LHCN-M2 (cell line): ENCODE results near the gene PSPN. TPM values are rescaled to one million over a fixed set of nuclear protein-coding genes. Genes with fewer than 3 reads are reported as not detected.
A peak's percentile ranks its signal among the peaks of the same experiment; 100 is the strongest.

ENCODE experiments used
- DNase-seq: peaks from one replicate; pipeline ENCODE4 v3.0.0-alpha.2; 2012; ENCODE audit warnings: low read depth
- polyA plus RNA-seq: library from polyadenylated mRNA; unstranded; fragments of >200 nt; gene quantifications from one replicate; pipeline ENCODE4 v1.2.1, GENCODE V29; 2012; ENCODE audit warnings: missing spikeins
- total RNA-seq: library from RNA; depleted of rRNA; stranded (reverse); fragments of >200 nt; gene quantifications from 2 replicates; pipeline ENCODE4 v1.2.3, GENCODE V29; 2014; rRNA removed

Gene PSPN, protein sequence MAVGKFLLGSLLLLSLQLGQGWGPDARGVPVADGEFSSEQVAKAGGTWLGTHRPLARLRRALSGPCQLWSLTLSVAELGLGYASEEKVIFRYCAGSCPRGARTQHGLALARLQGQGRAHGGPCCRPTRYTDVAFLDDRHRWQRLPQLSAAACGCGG
- total RNA-seq = 0.69 and 0.90 TPM in 2 replicates
- 0.87 TPM for polyA plus RNA-seq

DNA sequence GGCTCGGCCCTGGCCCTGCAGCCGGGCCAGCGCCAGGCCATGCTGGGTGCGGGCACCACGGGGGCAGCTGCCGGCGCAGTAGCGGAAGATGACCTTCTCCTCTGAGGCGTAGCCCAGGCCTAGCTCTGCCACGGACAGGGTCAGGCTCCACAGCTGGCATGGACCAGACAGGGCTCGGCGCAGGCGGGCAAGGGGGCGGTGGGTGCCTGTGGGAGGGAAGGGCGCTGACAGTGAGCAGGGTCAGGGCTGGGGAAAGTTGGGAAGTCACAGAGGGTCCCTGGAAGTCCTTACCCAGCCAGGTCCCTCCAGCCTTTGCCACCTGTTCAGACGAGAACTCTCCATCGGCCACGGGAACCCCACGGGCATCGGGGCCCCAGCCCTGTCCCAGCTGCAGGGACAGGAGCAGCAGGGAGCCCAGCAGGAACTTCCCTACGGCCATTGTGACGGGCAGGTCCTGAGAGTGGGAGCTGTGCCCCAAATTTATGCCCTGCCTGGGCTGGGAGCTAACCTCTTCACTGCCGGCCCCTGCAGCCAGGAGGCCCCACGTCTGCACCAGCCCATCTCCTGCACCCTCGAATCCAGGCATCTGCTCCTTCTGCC, at the start of gene PSPN:
PSPN (minus strand) TSS at position 523 of the 600 bp plus-strand sequence; CDS start at position 439, 84 bp downstream.
- DNase-seq = no peak

DNA sequence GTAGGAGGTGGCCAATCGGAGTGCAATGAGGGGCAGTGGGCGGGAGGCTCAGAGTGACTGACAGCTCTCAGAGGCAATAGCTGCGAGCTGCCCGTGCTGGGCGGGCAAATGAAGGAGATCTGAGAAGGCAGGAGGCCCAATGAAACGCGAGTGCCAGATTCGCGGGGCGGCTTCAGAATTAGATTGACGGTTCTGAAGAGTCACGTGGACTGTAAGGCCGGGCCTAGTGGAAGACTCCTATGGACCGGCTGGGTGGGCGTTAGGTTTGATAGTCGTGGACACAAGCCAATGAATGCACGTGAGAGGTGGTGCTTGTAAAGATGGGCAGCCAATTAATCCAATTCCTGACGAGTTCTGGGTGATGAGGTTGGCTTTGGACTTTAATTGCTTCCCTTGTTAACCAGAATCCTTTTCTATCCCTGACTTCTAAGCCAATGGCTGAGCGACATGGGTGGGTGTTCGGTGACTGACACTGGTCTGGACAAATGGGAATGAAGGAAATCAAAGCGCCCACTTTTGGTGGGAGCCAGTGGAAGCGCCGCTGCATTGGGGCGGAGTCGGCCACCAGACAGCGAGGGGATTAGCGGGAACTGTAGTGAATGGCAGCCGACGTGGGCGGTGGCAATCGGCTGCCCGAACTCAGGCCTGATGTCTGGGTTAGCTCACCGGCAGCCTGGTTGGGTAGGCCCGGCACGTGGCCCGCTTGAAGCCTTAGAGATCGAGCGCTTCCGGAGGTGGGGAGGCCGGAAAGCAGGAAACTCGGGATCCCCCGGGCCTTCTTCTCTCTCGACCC, 49.4 kb upstream of the PSPN start:
- peak; percentile 100 for DNase-seq

DNA sequence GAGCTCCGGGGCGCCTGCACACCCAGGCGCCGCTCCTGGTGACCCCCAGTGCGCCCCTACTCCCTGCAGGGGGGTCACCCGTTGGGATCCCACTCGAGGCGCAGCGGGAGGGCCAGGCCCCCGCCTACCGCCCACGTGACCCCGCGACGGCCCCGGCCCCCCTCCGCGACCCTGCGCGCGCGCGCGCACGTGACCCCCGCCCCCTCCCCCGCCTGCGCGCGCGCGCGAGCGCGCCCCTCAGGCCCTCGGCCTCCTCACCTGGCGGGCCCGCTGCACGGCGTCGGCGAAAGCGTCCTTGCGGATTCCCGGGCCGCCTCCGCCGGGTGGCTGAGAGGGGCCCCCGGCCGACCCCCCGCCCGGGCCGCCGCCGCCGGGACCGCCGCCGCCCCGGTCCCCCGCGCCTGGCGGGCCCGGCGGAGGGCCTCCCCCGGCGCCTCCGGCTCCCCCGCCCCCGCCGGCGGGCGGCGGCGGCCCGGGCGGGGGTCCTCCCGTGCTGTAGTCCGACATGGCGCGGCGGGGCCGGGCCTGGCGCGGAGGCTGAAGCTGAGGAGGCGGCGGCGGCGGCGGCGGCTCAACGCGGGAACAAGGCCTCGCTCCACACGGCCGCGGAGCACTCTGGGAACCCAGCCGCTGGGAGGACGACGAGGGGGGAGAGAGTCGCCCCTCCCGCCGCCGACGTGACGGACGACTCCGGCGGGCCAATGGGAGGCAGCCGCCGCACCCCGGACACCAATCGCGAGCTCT, 48.6 kb upstream of the PSPN start, which contains the start of gene KHSRP:
KHSRP (minus strand) TSS at position 617 of the 744 bp plus-strand sequence; CDS start at position 507, 110 bp downstream.
- DNase-seq = no peak

DNA sequence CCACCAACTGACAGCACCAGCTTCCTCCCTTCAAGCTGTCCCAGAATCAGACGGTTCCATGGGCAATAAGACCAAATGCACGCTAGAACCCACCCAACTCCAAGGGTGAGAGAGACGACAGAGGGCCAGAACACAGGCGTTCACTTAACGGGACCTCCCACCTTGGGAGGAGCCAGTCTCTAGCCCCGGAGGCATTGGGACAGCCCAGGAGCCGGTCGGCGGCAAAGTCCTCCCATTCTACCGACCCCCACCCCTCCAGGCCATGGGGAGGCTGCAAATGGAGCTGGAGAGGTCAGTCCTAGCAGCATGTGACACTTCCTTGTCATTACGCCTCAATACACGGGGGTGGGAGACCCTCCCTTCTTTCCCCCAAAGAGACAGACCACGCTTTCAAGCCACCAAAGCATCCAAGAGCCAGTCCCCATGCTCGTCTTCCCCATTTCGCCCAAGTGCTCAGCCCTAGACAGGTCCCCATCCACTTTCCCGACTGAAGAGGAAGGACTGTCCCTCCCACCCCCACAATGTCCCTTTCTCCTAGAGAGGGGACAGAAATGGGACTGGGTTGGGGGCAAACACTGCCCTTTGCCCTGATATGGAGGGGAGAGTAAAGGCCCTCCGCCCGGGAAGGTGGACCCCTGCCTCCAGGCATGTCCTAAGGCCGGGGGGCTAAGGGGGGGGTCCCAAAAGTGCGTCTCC, 47.9 kb upstream of the PSPN start:
- peak; percentile 53 for DNase-seq

DNA sequence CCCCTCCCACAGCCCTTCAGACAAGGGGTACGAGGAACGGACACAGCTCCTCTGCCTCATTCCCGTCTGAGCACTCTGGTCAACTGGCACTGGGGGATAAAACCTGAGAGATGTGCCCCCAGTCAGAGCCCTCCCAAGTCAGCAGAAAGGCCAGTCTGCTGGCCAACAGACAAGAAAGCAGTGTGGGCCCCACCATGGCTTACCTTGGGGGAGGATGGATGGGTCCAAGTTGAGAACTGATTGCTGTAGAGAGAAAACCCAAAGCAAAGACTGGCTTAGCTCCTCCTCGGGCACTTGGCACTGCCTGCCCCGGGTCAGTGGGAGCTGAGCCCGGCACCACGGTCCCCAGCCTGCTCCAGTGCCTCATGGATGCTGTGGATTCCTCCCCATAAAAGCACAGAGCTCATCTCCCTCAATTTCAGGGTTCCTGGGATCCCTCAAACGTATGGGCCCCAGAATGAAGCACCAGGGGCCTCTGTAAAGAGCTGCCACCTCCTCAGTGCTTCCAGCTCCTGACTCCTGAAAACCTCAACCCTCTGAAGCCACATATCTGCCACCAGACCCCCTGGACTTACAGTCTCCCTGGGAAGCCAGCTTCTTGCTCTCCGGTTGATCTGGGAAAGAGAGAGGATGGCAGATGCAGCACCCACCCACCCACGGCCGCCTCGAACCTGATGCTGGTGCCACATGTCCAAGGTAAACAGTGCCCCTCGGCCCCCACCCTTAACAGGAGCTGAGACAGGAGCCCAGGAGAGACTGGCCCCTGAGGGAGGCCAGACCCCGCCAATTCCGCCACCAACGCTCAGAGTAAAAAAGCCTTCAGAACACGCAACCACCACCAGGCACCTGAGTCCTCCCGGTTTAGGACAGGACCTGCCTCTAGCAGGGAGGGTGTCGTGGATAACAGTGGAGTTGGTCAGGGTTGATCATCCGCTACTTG, 45.6 kb upstream of the PSPN start:
- no peak for DNase-seq

DNA sequence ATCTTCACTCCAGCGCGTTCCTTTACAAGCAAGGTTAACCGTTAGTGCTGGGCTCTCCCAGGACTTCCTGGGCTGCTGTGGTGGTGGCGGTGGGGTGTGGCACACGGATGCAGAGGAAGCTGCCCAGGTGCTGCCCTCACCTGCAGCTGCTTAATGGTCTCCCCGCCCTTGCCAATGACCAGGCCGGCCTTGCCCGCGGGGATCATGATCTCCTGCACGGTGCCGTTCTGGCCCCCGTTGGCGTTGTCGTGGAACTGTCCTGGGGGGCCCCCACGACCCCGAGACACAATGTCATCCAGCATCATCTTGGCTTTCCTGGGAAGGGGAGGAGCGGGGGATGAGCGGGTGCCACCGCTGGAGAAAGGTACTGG, 42.8 kb upstream of the PSPN start:
- no peak for DNase-seq

DNA sequence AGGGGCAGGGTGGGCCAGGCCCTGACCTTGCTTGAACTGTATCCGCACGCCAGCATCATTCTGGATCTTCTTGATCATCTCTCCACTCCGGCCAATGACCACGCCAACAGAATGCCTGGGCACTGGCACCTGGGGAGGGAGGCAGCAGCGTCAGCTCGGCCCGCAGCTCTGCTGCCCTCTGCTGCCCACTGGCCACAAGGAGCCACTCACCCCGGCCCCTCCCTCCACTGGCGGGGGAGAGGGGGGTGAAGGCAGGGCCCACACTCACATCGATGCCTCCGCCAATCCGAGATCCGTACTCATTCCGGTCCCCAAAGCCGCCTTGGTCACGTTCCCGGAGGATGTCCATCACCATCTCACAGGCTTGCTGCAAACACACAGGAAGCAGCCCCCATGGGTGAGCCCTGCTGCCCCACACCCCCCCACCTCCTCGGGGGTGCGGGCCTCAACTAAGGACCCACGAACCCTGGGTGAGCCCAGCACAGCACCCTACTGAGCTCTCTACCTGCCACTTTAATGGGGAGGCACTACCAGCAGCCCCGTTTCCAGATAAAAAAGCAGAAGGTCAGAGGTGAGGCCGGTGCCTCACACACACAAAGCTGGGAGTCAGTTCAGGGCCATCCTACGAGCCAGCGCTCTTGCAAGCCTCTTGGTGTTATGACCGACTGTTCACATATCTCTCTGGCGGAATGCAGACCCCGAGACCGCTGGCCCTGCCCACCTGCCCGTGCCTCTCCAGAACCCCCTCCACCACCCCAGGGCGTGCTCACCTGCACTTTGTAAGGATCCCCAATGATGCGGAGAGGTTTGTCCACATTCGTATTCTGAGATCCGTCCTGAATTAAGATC, 42.2 kb upstream of the PSPN start:
- no peak for DNase-seq

DNA sequence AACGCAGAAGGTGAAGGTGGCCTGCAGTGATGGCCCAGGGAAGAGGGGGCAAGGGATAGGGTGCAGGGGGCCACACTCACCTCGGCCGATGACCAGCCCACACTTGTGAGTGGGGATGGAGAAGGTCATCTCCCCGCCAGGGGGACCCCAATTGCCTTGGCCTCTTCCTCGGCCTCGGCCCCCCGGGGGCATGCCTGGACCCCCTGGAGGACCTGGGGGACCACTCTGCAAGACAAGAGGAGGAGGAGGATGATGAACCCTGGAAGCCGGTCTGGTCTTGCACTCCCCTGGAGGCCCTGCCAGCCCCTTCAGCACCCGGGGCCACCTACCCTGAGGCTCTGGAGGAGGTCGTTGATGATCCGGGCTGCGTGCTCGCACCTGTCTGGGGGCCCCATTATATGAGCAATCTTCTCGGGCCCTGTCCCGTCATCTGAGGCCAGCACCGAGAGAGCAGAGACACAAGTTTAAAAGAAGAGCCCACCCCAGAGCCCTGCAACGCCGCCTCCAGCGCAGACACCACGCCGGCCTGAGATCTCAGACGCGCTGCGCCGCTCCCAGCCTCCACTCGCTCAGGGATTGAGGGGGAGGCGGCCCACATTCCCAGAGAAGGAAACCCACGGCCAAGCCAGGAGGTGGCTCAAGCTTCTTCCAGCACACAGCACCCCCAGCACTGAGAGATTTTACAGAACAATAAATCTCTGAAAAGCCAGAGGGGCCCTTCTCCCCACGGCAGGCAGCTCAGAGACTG, 41.1 kb upstream of the PSPN start:
- no peak for DNase-seq

DNA sequence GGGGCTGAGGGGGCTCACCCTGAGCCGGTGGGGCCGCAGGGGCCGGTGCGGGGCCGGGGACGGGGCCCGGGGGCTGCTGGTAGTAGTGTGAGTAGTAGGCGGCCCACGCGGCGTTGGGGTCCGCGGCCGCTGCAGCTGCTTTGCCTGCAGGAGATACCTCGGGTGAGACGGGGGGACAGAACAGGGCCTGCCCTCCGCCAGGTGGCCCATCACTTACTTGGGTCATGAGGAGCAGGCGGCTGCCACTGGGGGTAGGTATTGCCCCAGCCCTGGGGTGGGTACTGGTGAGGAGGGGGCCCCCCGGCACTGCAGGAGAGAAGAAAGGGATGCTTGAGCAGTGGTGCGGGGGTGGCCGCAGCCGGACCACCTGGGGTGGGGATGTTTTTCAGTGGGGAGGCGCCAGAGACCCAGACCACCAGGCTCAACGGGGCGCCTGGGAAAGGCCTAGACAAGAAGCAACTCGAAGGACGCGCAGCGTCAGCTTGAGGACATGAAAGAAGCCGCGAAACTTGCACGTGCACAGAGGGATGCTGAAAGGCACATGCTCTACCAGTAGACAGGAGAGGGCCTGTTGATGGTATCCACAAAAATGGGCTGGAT, 40.0 kb upstream of the PSPN start:
- no peak for DNase-seq

DNA sequence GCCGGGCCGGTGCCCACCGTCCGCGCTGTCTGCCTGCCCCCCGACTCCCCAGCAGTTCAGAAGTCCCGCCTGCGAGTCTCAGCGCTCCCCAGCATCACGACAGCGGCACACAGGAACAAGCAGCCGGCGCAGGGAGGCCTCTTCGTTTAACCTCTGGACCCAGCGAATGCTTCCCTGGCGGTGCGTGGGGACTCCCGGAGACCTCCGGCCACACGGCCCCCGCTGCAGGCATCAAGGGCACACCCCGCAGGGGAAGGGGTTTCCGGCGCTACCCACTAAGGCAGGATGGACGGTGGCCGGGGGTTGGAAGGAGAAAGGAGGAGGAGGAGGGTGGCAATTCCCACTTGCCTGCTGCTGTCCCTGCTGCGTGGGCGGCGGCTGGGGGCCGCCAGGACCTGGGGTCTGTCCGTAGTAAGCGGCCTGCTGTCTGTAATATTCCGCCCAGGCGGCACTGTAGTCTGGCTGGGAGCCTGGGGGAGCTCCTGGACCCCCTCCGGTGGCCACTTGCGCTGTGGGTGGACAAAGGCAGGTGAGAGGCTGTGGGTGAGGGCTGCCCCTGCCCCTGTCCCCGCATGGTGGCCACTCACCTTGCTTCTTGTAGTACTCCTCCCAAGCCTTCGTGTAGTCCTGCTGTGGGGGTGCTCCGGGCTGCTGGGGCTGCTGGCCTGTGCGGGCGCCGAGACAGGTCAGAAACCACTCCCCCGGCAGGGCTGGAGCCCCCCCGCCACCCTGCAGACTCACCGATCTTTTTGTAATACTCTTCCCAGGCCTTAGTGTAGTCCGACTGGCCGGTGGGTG, 39.3 kb upstream of the PSPN start:
- no peak for DNase-seq

DNA sequence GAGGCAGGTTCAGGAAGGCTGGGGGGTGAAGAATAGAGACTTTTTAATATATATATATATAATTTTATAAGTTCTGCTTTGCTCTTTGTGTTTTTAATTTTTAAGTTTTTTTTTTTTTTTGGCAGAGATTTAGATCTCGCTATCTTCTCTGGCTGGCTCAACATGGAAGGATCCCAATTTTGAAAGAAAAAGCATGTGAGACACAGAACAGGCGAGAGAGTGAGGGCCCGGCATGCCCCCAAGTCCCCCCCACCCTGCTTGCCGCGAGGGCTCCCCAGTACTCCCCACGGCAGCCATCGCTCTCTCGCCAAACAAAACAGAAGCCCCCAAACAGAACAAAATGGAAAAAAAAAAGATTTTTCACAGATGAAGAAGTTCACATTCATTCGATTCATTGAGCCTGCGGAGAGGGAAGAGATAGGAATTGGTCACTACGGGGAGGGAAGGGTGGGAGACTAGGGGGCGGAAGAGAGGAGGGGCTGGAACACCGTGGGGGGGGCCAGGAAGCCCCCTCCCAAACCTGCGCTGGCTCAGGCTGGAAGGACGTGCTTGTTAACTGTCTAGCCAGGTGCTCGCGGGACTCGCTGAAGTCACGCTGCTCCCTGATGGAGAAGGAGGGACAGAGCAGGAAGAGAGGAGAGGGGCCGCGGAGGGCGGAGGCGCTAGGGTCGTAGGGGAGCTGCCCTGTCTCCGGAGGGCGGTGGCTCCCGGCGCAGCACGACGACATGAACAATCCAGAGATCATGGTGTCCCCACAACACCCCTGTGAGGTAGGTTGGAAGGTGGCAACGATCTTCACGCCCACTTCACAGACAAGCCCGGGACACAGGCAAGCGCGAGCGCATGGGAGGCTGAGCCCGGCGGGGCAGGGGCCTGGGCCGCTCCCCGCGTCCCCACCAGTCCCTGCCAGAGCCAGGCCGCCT, 38.2 kb upstream of the PSPN start:
- no peak for DNase-seq

DNA sequence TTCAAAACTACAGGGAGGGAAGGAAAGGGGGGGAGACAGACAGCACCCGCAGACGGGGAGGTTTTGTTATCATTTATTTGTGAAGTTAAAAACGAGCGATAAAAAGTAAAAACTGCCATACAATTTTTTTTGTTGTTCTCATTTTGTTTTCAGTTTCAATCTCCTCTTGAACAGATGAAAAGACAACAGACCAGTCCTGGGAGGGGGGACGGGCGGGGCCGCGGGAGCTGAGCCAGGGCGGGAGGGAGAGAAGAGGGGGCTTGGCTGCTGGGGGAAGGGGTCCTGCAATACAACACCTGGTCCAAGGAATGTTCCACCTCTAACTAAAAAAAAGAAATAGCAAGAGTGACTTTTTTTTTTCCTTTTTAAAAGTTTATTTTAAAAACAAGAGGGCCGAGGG, 37.6 kb upstream of the PSPN start:
- DNase-seq = no peak

DNA sequence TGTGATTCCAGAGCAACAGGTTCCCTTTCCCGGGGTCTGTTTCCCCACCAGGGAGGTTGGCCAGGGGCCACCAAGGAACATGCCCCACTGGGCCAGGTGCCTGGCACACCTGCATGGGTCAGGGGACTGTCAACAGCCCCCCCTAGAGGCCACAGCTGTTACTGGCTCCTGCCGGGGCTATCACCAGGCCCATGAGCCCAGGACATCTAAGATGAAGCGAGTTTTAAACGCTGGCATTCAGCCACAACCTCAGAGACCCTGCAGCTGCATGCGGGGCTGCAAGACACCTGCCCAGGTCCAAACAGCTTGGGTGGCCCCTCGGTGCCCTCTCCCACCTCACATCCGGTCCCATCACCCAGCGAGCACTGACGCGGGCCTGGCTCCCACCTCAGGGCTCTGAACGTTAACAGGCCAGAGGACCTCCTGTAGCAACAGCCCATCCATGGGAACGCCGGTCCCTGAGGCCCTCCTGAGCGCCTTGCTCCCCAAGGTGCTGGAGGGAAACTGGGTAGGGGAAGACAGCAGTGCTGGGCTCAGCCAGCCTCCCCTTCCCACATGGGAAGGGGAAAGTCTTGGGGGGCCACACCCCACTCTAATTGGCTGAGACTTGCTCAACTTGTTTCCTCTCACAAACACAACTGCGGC, 36.8 kb upstream of the PSPN start:
- DNase-seq = no peak

DNA sequence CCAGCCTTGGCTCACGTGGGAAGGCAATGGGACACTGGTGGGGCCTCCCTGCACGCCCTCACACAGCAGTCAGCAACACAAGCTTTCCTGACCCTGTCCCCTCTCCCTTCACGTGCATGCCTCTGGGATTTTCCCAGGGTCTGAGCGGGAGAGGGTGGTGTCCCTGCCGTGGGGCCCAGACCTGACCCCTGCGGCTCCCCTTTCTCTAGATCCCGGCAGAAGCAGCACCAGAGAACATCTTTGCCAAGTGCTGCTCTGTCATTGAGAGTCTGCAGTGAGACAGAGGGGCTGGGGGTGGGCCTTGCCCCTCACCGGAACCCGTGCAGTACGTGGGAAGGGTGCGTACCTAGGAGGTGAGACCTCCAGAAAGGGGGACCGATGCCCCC, 36.3 kb upstream of the PSPN start:
- DNase-seq = no peak

DNA sequence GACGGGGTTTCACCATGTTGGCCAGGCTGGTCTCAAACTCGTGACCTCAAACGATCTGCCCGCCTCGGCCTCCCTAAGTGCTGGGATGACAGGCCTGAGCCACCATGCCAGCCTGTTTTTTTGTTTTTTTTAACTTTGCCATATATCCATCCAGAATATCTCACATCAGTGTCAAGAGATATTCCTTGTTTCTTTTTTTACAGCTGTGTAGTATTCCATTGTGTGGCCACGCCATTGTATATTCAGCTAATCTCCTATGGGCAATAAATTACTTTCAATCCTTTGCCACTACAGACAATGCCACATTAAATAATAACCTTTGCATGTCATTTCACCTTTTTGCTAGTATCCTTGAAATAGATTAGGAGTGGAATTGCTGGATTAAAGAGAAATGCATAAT, 33.6 kb upstream of the PSPN start:
- no peak for DNase-seq

DNA sequence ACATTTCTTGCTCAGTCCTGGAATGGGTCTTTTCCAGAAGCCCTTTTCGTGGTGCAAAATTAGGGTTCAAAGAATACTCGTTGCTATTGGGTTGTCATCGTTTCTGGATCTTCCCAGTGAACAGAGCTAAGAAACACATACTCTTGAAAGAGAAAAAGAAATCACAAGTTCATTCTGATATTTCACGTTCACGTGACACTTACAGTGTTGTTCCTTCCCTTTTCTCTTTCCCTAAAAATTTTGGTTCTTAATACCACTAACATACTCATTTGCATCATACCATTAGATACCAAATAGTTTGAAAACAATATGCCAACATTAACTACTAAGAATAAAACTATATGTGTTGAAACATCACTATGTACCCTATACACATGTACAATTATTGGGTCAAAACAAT, 30.7 kb upstream of the PSPN start:
- no peak for DNase-seq
